Upper lobe of left lung (tissue), 6 donors: ENCODE measurements around the gene PTPN12. TPM values are rescaled to one million over a fixed set of nuclear protein-coding genes. Genes with fewer than 3 reads are reported as not detected.

Experiments
- ATAC-seq, 2 donors: fragments of 200-7000 bp; cut with Tn5 transposase; one replicate each; pipeline ENCODE4 v1.9.1; 2022; ENCODE audit warnings: mild to moderate bottlenecking in 2 of 2, moderate library complexity in 2 of 2; ENCODE audit not compliant: low FRiP score in 2 of 2
- DNase-seq, 2 donors: peaks; one replicate each; pipeline ENCODE4 v3.0.0-alpha.2; 2019 to 2020
- H3K27ac ChIP-seq, 4 donors: fragments of 200-600 bp; sonication (generic); one replicate each; pipeline ENCODE4 v1.5.1; 2016 to 2019
- H3K27me3 ChIP-seq, 4 donors: fragments of 200-600 bp; sonication (generic); one replicate each; pipeline ENCODE4 v1.5.1; 2017 to 2019
- H3K36me3 ChIP-seq, 4 donors: fragments of 200-600 bp; sonication (generic); one replicate each; pipeline ENCODE4 v1.5.1; 2016 to 2019
- H3K4me1 ChIP-seq, 4 donors: fragments of 200-600 bp; sonication (generic); one replicate each; pipeline ENCODE4 v1.5.1; 2018 to 2019
- H3K4me3 ChIP-seq, 4 donors: fragments of 200-600 bp; sonication (generic); one replicate each; pipeline ENCODE4 v1.5.1; 2017 to 2019; ENCODE audit warnings: mild to moderate bottlenecking in 2 of 4, moderate library complexity in 1 of 4
- H3K9me3 ChIP-seq, 4 donors: fragments of 200-600 bp; sonication (generic); one replicate each; pipeline ENCODE4 v1.5.1; 2018 to 2019
- EP300 ChIP-seq, 4 donors: sonication (generic); formaldehyde crosslinking; IDR thresholded peaks; one replicate each; pipeline ENCODE4 v1.5.1; 2017; ENCODE audit warnings: antibody characterized with exemption in 4 of 4, control low read depth in 2 of 4
- POLR2A ChIP-seq, 4 donors: fragments of 450-650 bp; IDR thresholded peaks; one replicate each; pipeline ENCODE4 v1.5.1; 2016 to 2017; ENCODE audit warnings: antibody characterized with exemption in 4 of 4, mild to moderate bottlenecking in 2 of 4
- POLR2AphosphoS5 ChIP-seq, 2 donors: sonication (generic); formaldehyde crosslinking; IDR thresholded peaks; one replicate each; pipeline ENCODE4 v1.5.1; 2017; ENCODE audit warnings: antibody characterized with exemption in 2 of 2
- WGBS, 2 donors: methylation state at CpG; one replicate each; pipeline ENCODE4 v1.1.5; 2017 to 2018; 5-methylcytosine and 5-hydroxymethylcytosine counted together
- total RNA-seq, 6 donors: library from RNA; depleted of rRNA in 4 of 6; stranded (reverse); fragments of >200 nt in 4 of 6; gene quantifications; one replicate each; pipeline versions ENCODE4 v1.1.0 to v1.2.1, GENCODE V29; 2016 to 2021
- TF ChIP-seq, protein P1 (sequence below), 6 experiments: fragments of 450-650 bp in 4 of 6; fragments of 200-600 bp in 2 of 6; sonication (generic) in 2 of 6; IDR thresholded peaks; one replicate each; pipeline ENCODE4 v1.5.1; 2016 to 2019; ENCODE audit warnings: antibody characterized with exemption in 6 of 6
- donor health status: DM: no; HTN: no; CAD: no; lungs with moderate emphysema.
- donor health status: DM: no; HTN: yes; CAD: no; lungs with severe emphysema.

Gene PTPN12
- total RNA-seq, 6 donors from 2014 or later: 104 to 211 (median 136) TPM

DNA sequence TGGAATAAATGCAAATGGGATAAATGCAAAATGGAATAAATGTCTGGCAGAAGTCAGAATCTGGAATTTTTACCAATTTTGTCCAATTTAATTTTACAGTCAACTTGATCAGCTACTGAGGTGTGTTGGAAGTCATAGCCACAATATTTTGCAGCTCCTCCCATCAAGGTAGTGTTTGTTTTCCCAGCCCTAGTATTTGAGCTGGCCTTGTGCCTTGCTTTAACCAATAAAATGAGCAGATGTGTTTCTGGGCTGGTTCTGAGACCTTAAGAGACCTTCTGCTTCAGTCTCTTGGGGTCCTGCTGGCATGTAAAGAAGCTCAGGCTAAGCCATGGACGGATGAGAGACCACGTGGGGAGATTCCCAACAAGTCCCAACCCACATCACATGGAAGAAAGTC is 116.5 kb downstream of the PTPN12 start:
- no peak for TF ChIP-seq EP300 (IDR thresholded peaks at IDR 0.05)
- no peak for TF ChIP-seq POLR2AphosphoS5 (IDR thresholded peaks at IDR 0.05)
- TF ChIP-seq POLR2A (IDR thresholded peaks at IDR 0.05): no peak
- TF ChIP-seq, protein P1, sequence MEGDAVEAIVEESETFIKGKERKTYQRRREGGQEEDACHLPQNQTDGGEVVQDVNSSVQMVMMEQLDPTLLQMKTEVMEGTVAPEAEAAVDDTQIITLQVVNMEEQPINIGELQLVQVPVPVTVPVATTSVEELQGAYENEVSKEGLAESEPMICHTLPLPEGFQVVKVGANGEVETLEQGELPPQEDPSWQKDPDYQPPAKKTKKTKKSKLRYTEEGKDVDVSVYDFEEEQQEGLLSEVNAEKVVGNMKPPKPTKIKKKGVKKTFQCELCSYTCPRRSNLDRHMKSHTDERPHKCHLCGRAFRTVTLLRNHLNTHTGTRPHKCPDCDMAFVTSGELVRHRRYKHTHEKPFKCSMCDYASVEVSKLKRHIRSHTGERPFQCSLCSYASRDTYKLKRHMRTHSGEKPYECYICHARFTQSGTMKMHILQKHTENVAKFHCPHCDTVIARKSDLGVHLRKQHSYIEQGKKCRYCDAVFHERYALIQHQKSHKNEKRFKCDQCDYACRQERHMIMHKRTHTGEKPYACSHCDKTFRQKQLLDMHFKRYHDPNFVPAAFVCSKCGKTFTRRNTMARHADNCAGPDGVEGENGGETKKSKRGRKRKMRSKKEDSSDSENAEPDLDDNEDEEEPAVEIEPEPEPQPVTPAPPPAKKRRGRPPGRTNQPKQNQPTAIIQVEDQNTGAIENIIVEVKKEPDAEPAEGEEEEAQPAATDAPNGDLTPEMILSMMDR (IDR thresholded peaks at IDR 0.05): no peak
- peaks cover 2 to 37% (median 15%) of the 10 kb centered on the region in 4 donors for H3K36me3 ChIP-seq
- ATAC-seq: no peak
- DNase-seq: no peak
- H3K4me1 ChIP-seq: peaks cover 0 to 10% (median 7%) of the 10 kb centered on the region in 4 donors
- H3K27me3 ChIP-seq: no peaks in the 10 kb centered on the region
- H3K4me3 ChIP-seq: no peak overlapping the region
- peak overlapping the region in 3 of 4 donors; percentile 2 to 50 (median 38) for H3K27ac ChIP-seq
- no peaks in the 10 kb centered on the region for H3K9me3 ChIP-seq
- whole genome bisulfite sequencing, 2 donors: 69 to 88% methylated on average over 2 of the region's 2 CpGs

- peaks cover 0 to 9% (median 4%) of the 10 kb centered on the region in 4 donors for H3K4me1 ChIP-seq
- WGBS, 2 donors: 86 to 97% methylated on average over 1 of the region's 1 CpG
- peaks cover 2 to 40% (median 20%) of the 10 kb centered on the region in 4 donors for H3K36me3 ChIP-seq
- H3K27me3 ChIP-seq: no peaks in the 10 kb centered on the region
- TF ChIP-seq POLR2A (IDR thresholded peaks at IDR 0.05): no peak
- no peaks in the 10 kb centered on the region for H3K9me3 ChIP-seq
- ATAC-seq: no peak
- H3K4me3 ChIP-seq: no peak overlapping the region
- no peak for DNase-seq
- peak overlapping the region in 1 of 4 donors; percentile 17 for H3K27ac ChIP-seq
Measured at GRCh38 chr7:77655356-77655755, 118.3 kb downstream of the PTPN12 start.

DNA sequence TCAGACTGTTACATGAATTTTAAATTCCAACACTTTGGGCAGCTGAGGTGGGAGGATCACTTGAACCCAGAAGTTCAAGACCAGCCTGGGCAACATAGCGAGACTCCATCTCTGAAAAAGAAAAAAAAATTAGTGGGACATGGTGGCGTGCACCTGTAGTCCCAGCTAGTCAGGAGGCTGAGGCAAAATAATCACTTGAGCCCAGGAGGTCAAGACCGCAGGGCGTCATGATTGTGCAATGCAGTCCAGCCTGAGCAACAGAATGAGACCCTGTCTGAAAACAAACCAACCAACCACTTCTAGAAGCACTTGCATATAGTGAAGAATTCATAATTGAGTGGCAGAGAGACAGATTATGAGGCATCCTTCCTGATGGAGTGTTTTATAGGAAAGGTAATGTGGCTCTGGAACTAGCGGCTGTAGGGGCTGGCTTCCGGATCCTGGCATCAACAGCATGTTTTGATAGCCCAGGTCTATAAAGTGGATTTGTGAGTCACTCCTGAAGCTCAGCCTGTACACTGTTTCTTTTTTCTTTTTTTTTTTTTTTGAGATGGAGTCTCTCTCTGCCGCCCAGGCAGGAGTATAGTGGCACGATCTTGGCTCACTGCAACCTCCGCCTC is 118.9 kb downstream of the PTPN12 start:
- Histone ChIP-seq H3K9me3 (no peaks in the 10 kb centered on the region), H3K36me3 (peaks cover 2 to 40% (median 21%) of the 10 kb centered on the region in 4 donors), H3K27me3 (no peaks in the 10 kb centered on the region), H3K4me3 (no peak overlapping the region), H3K27ac (no peak overlapping the region), H3K4me1 (peaks cover 0 to 9% (median 3%) of the 10 kb centered on the region in 4 donors)
- TF ChIP-seq POLR2A (IDR thresholded peaks at IDR 0.05) (no peak), POLR2AphosphoS5 (IDR thresholded peaks at IDR 0.05) (no peak), EP300 (IDR thresholded peaks at IDR 0.05) (no peak)
- TF ChIP-seq, protein P1 (IDR thresholded peaks at IDR 0.05): no peak
- 94% methylated on average over 9 of the region's 9 CpGs for WGBS, 2 donors
- ATAC-seq (no peak), DNase-seq (peak in 1 of 2 donors; percentile 40)

- peak in 1 of 2 donors; percentile 28 for DNase-seq
- Histone ChIP-seq H3K4me3 (no peak overlapping the region), H3K4me1 (peaks cover 0 to 9% (median 3%) of the 10 kb centered on the region in 4 donors), H3K27me3 (no peaks in the 10 kb centered on the region), H3K36me3 (peaks cover 2 to 34% (median 21%) of the 10 kb centered on the region in 4 donors), H3K9me3 (no peaks in the 10 kb centered on the region), H3K27ac (no peak overlapping the region)
- peak in 1 of 2 donors; percentile 43 for ATAC-seq
- 88% methylated on average over 1 of the region's 1 CpG for WGBS, 2 donors
- TF ChIP-seq, protein P1 (IDR thresholded peaks at IDR 0.05): peak in 5 of 6 experiments; percentile 20 to 60 (median 58)
- no peak for TF ChIP-seq POLR2A (IDR thresholded peaks at IDR 0.05)
Measured at GRCh38 chr7:77657427-77658224, 120.5 kb downstream of the PTPN12 start.

DNA sequence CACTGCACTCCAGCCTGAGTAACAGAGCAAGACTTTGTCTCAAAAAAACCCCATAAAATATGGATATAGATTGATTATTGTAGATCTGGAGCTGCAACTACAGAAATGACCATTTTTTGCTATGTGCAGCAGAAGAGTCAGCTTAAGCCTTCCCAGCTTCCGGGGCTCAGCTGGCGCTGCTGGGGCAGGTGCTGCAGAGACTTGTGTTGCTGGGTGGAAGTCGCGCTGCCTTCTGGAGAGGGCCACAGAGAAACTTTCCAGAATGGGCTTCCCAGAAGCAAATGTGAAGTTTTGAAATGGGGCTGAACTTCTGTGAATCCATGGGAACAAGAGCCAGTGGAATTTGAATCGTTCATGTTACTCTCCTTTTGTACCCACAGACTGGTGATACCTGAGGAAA is 121.8 kb downstream of the PTPN12 start:
- Histone ChIP-seq H3K9me3 (no peaks in the 10 kb centered on the region), H3K27me3 (no peaks in the 10 kb centered on the region), H3K4me1 (peaks cover 0 to 6% (median 1%) of the 10 kb centered on the region in 4 donors), H3K4me3 (no peak overlapping the region), H3K36me3 (peaks cover 2 to 34% (median 19%) of the 10 kb centered on the region in 4 donors), H3K27ac (no peak overlapping the region)
- no peak for ATAC-seq
- peak in 1 of 2 donors; percentile 24 for DNase-seq
- WGBS, 2 donors: 95 to 96% methylated on average over 5 of the region's 5 CpGs
- TF ChIP-seq POLR2AphosphoS5 (IDR thresholded peaks at IDR 0.05) (no peak), EP300 (IDR thresholded peaks at IDR 0.05) (no peak), POLR2A (IDR thresholded peaks at IDR 0.05) (no peak)
- TF ChIP-seq, protein P1 (IDR thresholded peaks at IDR 0.05): no peak
